HL-60 (cell line): ENCODE measurements around the gene IBA57.

Experiments
- GABPA ChIP-seq: IDR thresholded peaks from 2 replicates; pipeline ENCODE4 v1.6.1; 2012; ENCODE audit warnings: low read depth
- POLR2AphosphoS5 ChIP-seq: IDR thresholded peaks from 2 replicates; pipeline ENCODE4 v1.6.1; 2012; ENCODE audit warnings: low read depth
- TF ChIP-seq, protein P1 (sequence below): IDR thresholded peaks from one replicate; pipeline ENCODE4 v1.5.1; 2011; ENCODE audit warnings: low read length, control low read depth, inconsistent platforms; ENCODE audit not compliant: insufficient read depth
- TF ChIP-seq, protein P2 (sequence below): IDR thresholded peaks from 2 replicates; pipeline ENCODE4 v1.6.1; 2012; ENCODE audit warnings: low read depth; ENCODE audit not compliant: insufficient replicate concordance

DNA sequence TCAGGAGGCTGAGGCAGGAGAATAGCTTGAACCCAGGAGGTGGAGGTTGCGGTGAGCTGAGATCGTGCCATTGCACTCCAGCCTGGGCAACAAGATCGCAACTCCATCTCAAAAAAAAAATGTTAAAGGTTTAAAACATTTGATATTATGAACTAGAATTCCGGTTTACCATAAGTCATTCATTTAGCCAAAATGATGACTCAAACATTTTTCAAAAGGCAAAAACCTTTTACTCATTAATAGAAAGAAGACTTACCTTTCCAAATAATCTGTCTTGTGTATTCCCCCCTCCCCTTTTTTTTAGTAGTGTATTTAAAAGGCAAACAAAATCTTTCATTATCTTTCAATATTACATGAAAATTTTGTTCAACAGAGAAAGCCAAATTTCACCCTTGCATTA is 48.3 kb upstream of the IBA57 start:
- TF ChIP-seq, protein P1, sequence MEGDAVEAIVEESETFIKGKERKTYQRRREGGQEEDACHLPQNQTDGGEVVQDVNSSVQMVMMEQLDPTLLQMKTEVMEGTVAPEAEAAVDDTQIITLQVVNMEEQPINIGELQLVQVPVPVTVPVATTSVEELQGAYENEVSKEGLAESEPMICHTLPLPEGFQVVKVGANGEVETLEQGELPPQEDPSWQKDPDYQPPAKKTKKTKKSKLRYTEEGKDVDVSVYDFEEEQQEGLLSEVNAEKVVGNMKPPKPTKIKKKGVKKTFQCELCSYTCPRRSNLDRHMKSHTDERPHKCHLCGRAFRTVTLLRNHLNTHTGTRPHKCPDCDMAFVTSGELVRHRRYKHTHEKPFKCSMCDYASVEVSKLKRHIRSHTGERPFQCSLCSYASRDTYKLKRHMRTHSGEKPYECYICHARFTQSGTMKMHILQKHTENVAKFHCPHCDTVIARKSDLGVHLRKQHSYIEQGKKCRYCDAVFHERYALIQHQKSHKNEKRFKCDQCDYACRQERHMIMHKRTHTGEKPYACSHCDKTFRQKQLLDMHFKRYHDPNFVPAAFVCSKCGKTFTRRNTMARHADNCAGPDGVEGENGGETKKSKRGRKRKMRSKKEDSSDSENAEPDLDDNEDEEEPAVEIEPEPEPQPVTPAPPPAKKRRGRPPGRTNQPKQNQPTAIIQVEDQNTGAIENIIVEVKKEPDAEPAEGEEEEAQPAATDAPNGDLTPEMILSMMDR: no peak
- TF ChIP-seq, protein P2, sequence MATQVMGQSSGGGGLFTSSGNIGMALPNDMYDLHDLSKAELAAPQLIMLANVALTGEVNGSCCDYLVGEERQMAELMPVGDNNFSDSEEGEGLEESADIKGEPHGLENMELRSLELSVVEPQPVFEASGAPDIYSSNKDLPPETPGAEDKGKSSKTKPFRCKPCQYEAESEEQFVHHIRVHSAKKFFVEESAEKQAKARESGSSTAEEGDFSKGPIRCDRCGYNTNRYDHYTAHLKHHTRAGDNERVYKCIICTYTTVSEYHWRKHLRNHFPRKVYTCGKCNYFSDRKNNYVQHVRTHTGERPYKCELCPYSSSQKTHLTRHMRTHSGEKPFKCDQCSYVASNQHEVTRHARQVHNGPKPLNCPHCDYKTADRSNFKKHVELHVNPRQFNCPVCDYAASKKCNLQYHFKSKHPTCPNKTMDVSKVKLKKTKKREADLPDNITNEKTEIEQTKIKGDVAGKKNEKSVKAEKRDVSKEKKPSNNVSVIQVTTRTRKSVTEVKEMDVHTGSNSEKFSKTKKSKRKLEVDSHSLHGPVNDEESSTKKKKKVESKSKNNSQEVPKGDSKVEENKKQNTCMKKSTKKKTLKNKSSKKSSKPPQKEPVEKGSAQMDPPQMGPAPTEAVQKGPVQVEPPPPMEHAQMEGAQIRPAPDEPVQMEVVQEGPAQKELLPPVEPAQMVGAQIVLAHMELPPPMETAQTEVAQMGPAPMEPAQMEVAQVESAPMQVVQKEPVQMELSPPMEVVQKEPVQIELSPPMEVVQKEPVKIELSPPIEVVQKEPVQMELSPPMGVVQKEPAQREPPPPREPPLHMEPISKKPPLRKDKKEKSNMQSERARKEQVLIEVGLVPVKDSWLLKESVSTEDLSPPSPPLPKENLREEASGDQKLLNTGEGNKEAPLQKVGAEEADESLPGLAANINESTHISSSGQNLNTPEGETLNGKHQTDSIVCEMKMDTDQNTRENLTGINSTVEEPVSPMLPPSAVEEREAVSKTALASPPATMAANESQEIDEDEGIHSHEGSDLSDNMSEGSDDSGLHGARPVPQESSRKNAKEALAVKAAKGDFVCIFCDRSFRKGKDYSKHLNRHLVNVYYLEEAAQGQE: no peak
- TF ChIP-seq POLR2AphosphoS5: no peak
- TF ChIP-seq GABPA: no peak
